Fibroblast of upper back skin (primary cell): ENCODE measurements around the gene PPIL3.

Source experiments
- DNase-seq: peaks from one replicate; pipeline ENCODE4 v3.0.0-alpha.2; 2013

Gene PPIL3

DNA sequence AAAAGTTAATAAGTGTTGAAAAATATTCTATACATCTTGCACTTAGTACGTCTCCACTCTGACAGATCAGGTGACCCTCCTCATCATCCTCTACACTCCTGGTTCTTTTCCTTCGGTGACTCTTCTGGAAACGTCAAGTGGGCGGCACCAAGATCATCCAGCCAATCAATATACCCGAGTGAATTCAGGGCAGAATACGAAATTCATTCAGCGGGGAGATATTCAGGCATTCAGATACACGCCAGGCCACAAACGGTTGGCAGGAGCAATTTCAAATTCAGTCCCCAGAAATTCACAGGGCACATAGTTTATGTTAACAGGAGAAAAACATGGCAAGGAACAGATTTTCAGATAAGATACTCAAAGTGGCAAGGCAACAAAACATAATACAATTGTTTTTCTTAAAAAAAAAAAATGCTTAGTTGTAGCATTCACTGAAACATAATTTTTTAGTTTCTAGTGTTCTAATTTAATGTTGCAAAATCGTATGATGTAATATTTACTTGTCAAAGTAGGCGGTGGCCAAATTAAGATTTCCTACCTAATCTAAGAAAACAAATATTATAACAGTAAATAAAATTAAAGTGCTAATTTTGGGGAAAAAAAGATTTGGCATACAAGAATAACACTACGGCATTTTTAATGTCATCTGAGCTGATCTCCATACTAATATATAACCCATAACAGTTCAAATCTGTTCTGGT, 28.6 kb downstream of the PPIL3 start:
- peak; percentile 10 for DNase-seq

DNA sequence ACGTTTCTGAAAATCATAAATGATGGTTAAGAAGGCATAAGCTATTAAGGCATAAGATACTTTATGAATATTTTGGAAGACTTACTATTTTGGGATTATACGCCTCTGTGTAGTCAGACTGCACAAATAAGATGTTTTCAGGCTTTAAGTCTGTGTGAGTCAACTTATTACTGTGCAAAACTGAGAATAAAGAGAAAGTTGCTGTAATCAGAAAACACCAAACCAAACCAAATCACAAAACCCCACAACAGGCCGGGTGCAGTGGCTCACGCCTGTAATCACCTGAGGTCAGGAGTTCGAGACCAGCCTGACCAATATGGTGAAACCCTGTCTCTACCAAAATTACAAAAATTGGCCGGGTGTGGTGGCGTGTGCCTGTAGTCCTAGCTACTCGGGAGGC, 32.1 kb downstream of the PPIL3 start:
- DNase-seq = no peak

DNA sequence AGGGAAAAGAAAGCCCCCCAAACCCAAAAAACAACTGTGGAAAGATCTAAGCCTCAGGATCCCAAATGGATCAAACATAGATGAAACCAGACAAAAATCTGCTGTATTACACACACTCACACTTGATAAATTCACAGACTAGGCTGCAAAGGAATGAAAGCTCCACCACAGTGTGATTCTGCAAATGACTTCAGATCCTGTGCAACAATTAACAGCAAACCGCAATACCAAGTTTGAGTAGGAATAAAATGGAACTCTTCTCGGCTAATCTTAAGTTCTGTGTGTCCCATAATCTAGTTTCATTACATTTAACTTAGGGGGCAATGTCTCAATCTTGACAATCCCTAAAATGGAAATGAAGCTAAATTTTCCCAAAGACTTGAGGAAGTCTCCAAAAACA, 36.3 kb downstream of the PPIL3 start:
- DNase-seq = no peak

DNA sequence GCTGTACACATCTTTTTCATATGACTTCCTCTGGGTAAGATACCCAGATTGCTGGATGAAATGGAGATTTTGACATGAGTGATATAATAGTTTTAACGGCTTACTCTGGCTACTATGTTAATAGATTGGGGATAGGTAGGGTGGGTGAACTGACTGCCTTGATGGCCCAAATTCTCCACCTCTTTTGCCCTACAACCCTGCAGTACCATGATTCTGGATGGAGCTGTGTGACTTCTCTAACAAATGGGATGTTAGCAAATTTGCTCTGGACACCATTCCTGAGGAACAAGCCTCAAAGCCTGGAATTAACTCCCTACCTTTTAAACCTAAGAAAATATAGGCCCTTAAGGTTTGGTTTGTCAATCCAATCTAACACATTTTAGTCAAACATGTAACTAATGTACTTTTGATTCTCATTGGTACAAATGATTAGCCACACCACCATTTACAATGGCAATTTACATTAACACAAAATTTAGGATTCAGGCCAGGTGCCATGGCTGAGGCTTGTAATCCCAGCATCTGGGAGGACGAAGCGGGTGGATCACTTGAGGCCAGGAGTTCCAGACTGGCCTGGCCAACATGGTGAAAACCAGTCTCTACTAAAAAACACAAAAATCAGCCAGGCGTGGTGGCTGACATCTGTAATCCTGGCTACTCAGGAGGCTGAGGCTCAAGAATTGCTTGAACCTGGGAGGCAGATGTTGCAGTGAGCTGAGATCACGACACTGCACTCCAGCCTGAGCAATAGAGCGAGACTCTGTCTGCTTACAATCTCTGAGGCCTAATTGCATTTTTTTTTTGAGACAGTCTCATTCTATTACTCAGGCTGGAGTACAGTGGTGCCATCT, 37.3 kb downstream of the PPIL3 start:
- no peak for DNase-seq

- DNase-seq = no peak
Observed at GRCh38 chr2:200850512-200851256, 38.2 kb downstream of the PPIL3 start.

GRCh38 chr2:200847939-200848338, 40.9 kb downstream of the PPIL3 start:
- DNase-seq = no peak

GRCh38 chr2:200847269-200847668, 41.6 kb downstream of the PPIL3 start:
- no peak for DNase-seq

DNA sequence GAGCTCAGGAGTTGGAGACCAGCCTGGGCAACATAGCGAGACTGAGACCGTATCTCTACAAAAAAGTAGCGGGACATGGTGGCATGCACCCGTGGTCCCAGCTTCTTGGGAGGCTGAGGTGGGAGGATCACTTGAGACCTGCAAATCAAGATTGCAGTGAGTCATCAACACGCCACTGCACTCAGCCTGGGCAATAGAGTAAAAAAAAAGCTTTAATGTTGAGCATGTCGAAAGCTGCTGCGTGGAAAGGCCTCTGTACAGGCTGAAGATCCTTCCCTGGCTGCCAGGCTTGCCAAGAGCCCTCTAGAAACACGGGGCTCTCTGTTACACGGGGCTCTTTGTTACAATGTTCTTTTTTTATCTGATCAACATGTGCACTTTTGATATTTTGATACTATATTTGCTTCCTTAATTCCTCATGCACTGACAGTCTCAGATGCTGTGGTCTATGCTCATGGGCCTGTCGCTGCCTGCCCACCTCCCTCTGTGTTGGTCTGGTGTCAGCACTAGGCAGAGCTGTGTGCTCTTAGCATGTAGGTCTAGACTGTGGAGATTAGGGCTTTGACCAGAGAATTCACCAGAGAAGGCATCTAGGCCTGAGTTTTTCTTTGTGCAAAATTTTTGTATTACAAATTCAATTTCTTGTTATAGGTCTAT, 43.1 kb downstream of the PPIL3 start:
- no peak for DNase-seq

- DNase-seq = no peak
Observed at GRCh38 chr2:200845194-200845593, 43.7 kb downstream of the PPIL3 start.

DNA sequence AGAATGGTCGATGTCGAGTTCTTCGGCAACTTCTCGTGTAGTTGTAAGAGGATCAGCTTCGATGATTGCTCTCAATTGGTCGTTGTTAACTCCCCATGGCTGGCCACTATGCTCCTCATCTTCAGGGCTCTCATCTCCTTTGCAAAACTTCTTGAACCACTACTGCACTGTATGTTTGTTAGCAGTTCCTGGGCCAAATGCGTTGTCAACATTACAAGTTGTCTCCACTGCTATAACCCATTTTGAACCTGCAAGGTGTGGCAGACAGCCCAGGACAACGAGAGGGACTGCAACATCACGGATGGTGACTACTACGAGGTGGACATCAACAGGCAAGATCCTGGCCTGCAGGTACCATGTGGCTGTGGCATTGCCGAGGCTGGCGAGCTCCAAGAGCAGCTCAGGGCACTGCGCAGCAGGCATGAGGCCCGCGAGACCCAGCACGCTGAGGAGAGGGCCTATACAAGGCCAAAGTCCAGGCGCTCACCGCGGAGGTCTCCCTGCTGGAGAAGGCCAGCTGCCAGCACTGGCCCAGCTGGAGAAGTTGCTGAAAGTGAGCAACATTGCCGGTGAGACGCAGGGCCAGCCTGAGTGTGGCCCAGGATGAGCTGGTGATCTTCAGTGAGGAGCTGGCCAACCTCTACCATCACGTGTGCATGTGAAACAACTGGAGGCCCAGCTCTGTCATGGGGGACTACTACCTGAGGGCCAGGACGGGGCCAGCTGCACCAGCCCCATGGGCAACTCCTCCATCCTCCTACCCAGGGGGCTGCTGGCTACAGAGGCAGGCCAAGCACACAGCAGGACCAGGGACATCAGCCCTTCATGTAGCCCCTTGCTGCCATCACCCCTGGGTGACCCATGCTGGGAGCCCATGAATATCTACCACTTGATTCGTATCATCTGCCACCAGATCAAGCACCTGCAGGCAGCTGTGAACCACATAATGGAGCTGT, 44.6 kb downstream of the PPIL3 start:
- no peak for DNase-seq

- no peak for DNase-seq
Observed at GRCh38 chr2:200839513-200839912, 49.4 kb downstream of the PPIL3 start.

- DNase-seq = no peak
Observed at GRCh38 chr2:200834701-200835100, 54.2 kb downstream of the PPIL3 start.

DNA sequence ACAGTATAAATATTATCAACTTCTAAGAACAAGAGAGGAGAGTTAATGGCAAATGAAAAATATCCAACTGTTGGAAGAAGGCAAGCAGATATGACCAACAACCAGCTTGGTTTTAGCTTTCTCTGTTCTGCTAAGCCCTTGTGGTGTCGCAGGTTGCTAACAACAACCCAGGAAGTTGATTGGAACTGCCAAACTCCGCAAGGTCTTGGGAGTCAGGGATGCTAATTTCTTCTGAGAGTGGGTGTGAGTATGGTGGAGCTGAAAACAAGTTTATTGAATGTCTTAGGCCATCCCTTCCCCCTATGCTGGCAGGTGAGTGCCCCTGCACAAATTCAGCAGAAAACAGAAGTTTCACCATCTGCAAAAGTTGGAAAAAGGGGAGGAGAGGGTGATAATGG, 59.6 kb downstream of the PPIL3 start:
- DNase-seq = no peak

DNA sequence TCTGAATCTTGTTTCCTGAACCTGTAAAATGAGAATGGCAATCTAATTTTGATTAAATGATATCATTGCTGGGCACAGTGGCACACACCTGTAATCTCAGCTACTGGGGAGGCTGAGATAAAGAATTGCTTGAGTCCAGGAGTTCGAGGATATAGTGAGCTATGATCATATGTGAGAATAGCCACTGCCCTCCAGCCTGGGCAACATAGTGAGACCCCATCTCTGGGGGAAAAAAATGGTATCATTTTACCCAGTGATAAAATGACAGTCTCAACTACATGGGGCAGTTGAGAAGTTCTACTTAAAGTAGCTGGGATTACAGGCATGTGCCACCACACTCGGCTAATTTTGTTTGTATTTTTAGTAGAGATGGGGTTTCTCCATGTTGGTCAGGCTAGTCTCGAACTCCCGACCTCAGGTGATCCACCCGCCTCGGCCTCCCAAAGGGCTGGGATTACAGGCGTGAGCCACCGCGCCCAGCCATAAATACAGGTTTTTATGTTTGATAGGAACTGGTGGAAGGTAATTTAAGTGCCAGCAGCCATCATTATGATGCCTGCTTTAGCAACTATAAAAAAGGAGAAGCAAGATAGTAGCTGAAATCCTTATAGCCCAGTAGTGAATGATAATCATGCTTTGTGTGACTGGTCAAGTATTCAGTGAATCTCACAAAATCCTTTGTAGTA, 60.2 kb downstream of the PPIL3 start:
- DNase-seq = no peak

DNA sequence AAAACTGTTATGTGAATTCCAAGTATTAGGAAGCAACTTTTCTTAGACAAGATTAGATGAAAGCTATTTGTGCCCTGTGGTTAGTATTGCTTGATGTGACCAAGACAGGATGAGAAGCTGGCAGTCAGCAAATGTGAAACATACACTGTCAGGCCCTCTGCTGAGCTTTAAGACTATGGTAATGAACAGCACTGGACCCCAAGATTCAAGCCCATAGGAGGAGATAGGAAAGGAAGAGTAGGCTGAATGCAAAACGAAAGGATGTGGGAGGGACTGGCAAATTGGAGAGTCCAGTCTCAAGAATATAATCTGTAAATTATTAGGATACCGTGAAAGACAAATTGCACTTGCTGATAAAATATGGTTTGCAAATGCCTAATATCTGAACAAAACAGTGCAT, 60.8 kb downstream of the PPIL3 start:
- no peak for DNase-seq

GRCh38 chr2:200821686-200822245, 67.1 kb downstream of the PPIL3 start:
- no peak for DNase-seq
